HG02610 (cell line): ENCODE results near the gene PARP16.
"Not testable (repeated sequence)": the region's sequence is repeated elsewhere in the genome, so short reads cannot be mapped to it uniquely, and the experiment has no call there.

Experiments
- ATAC-seq: cut with Tn5 transposase; IDR thresholded peaks from one replicate; pipeline ENCODE4 v1.9.1; 2021; ENCODE audit warnings: mild to moderate bottlenecking, moderate library complexity; ENCODE audit not compliant: unreplicated experiment

The PARP16 gene

DNA sequence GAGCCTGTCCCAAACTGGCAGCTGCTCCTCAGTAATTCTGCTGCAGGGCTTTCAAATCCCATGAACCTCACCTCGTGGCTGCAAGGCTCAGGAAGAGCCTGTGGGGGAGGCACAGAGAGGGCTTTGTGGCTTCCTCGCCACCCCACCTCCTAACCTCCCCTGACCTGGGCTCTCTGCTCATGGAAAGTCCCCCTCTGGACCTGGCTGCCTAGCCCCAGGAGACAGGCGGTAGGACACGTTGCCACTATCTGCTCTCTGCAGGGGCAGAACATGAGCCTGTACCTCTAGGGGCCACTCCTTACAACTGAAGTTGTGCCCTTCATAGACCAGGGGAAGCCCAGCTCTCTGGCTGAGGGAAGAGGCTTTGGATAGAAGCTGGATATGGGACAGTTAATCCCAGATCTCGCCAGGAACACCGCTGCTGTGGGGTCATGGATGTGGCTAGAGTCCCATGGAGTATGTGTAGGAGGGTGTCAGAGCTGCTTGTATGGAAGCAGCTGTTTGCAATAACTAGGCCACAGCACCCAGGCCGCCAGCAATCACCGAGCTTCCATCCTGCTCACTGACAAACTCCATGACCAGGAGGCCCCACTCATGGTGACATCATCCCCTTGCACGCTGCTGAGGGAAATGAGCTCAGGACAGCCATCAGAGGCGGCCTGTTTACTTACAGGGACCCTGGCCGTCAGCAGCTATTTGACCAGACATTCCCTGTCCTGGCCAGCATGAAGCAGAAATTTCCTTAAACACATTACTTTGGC, 41.4 kb downstream of the PARP16 start:
- ATAC-seq, result no peak

DNA sequence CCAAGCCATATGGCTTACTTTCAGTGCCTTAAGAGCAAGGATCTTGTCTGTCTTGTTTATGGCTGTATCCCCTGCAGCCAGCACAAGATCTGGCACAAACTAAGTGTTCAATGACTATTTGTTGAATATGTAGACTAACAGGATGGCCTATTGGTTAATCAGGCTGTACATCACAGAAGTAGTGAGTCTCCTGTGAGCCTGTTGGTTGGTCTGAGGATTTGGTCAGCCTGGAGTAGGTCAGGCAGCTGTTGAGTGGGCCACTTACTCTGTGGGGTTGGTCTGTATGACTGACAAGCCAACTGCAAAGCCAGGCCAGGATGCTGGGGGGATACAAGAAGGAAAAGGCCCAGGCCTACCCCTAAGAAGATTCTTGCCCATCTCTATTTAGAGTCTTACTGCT, 42.0 kb downstream of the PARP16 start:
- no peak for ATAC-seq

DNA sequence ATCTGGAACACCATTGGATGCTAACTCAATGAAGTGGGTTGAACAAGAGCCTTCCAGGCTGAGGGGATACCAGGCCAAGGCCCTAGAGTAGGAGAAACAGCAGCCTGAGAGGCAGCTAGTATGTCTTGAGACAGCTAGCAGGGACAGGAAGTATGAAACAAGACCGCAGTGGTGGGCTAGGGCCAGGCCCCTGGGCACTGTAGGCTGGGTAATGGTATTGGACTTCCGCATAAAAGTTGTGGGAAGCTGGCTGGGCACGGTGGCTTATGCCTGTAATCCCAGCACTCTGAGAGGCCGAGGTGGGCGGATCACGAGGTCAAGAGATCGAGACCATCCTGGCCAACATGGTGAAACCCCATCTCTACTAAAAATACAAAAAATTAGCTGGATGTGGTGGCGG, 50.2 kb downstream of the PARP16 start:
- not testable (repeated sequence) for ATAC-seq

DNA sequence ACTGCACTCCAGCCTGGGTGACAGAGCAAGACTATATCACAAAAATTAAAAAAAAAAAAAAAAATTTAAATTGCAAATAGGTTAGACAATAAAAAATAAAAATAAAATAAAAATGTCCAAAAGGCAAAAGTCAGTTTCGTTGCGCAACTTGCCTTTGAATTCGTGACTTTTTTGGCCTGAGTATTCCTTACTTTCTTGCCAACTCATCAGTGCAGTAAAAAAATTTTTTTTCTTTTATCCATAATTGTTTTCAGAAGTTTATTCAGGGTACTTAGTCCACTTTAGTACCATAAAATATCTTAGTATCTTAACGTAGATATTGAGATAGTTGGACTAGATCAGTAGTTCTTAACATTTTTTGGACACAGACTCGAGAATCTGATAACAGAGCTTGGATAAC, 53.0 kb downstream of the PARP16 start:
- no peak for ATAC-seq

DNA sequence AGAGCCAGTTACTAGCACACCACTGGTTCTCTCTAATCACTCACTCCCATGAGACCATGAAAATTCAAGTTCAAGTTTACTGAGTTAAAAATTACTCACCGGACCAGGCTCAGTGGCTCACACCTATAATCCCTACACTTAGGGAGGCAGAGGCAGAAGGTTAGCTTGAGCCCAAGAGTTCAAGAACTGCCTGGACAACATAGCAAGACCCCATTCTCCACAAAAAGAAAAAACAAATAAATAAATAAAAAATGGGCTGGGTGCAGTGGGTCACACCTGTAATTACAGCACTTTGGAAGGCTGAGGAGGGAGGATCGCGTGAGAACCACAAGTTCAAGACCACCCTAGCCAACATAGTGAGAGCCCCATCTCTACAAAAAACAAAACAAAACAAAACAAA, 54.2 kb downstream of the PARP16 start:
- ATAC-seq, result no peak

DNA sequence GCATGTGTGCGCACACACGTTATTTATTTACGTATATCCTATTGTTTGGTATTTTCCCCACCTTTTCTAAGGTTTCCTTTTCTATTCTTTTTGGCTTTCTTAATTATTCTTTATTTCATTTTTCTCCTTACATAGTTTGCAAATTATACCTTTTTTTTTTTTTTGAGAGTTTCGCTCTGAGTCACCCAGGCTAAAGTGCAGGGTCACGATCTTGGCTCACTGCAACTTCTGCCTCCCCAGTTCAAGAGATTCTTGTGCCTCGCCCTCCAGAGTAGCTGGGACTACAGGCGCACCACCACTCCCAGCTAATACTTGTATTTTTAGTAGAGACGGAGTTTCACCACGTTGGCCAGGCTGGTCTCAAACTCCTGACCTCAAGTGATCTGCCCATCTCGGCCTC, 55.4 kb downstream of the PARP16 start:
- no peak for ATAC-seq

DNA sequence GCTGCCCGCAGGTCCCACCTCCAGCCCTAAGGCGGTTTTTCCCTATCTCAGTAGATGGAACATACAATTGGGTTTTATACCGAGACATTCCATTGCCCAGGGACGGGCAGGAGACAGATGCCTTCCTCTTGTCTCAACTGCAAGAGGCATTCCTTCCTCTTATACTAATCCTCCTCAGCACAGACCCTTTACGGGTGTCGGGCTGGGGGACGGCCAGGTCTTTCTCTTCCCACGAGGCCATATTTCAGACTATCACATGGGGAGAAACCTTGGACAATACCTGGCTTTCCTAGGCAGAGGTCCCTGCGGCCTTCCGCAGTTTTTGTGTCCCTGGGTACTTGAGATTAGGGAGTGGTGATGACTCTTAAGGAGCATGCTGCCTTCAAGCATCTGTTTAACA, 59.8 kb downstream of the PARP16 start:
- ATAC-seq, result not testable (repeated sequence)

DNA sequence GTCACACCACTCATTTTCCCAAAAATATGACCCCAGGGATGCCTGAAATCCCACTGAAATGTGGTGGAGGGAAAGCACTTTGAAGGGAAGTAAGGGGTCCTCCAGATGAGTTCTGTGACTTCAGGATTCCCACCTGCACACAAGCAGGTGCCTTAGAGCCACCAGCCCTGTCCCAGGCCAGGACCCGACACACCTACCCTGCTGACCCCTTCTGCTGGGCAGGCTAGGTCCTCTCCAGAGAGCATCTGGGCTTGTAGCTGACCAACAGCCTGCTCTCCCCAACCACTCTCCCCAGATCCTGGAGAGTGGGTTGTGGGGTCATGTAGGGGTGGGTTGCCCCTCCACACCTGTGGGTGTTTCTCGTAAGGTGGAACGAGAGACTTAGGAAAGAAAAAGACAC, 60.5 kb downstream of the PARP16 start:
- ATAC-seq, result no peak

DNA sequence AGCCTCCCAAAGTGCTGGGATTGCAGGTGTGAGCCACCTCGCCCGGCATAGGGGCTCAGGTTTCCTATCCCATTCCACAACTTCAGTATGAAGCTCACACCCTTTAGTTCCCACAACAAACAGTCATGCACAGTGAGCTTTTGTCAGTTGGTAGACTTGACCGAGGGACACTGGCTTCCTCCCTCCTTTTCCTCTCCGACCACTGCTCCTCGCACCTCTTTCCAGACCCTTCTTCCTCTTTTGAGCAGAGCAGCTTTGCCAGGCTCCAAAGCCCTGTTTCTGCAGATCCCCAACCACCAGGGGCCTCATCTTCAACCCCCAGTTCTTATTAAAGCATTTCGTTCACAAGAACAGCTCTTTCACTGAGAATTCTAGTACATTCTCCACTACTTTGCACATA, 62.7 kb downstream of the PARP16 start:
- ATAC-seq, result no peak

DNA sequence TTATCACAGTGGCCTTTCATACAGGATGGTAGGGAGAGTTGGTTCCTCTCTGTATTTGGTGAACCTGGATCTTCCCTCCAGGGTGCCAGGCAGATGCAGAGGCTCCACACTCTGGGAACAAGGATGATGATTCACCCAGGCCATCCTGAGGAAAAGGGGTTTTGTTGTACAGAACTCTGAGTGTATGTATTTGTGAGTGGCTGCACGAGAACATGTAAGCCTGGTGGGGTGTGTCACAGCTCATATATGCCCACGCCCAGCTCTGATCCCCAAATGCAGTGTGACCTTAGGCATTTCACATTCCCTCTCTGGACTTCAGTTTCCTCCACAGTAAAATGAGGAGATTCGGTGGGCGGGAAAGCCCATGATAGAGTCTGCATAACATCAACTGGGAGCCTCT, 63.8 kb downstream of the PARP16 start:
- no peak for ATAC-seq

DNA sequence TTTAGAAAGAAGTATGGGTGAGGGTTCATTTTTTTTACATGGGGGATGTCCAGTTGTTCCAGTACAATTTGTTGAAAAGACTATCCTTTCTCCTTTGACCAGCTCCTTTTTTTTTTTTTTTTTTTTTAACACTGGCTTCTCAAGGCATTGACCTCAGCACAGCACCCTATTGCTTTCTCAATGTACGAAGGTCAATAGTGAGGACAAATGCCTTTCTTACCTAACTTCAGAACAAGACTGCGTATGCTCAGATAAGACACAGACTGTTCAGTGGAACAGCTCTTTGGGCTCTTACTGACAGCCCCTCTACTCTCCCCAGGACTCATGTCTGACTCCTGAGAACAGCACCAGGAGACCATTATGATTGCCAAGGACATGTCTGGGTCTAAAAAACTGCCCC, 65.0 kb downstream of the PARP16 start:
- no peak for ATAC-seq

DNA sequence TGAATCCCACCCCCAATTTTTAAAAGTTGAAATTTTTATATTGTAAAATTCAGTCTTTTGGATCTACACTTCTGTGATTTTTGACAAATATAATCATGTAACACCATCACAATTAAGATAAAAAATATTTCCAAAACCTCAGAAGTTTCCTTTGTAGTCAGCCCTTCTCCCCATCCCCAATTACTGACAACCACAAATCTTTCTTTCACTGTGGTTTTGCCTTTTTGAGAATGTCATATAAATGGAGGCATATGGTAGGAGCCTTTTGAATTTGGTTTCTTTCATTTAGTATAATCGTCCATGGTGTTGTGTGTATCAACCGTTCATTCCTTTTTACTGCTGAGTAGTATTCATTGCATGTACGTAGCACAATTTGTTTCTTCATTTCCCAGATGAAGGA, 67.5 kb downstream of the PARP16 start:
- ATAC-seq, result no peak

DNA sequence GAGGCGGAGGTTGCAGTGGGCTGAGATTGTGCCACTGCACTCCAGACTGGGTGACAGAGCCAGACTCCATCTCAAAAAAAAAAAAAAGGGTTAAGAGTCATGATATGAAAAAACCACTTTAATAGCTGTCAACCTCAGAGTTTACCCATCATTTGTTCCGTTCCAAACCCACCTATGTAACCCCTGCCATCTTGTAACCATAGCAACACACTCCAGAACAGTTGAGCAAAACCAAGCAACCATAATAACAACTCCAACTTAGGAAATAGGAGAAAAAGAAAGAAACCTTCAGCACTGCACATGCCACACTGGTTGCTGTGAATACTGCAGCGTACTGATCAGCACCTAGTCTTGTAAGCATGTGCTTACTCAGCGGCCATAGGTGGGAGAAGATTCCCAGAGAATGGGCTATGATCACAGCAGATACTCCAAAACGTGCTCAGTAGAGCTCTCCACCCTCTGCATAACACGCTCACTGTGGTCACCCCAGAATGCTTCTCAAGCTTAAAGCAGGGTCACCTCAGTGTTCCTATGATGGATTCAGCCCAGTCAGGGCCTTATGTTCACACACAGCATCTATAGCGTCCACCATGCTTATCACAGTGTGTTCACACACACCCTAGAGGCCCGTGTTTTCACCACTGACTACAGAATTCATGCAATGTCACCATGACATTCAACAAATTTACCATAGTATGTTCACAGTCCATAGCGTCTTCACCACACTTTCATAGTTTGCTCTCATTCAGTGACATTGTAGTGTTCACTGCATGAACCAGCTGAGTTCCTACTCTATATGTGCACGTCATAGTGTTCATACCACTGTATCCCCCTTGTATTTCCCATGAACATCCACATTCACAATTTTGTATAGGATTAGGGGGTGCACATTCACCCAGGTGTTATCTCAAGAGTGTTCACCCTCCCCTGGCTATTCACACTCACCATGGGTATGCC, 68.9 kb downstream of the PARP16 start:
- ATAC-seq, result no peak

DNA sequence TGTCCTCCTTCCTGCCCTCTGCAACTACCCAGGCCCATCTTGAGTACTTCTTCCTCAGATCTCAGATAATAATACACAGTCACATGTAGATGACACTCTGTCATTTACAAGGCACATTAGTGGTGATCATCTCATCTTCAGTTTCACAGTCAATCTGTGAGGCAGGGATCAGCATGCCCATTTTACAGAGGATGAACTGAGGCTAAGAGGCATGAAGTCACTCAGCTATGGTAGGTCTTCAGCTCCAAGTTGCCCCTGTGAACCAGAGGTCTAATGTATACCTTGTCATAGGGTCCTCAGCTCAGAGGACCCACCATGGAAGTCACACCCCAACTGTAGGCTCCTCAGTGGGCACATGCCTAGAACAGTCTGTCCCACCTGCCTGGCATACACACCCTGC, 71.2 kb downstream of the PARP16 start:
- ATAC-seq, result no peak

DNA sequence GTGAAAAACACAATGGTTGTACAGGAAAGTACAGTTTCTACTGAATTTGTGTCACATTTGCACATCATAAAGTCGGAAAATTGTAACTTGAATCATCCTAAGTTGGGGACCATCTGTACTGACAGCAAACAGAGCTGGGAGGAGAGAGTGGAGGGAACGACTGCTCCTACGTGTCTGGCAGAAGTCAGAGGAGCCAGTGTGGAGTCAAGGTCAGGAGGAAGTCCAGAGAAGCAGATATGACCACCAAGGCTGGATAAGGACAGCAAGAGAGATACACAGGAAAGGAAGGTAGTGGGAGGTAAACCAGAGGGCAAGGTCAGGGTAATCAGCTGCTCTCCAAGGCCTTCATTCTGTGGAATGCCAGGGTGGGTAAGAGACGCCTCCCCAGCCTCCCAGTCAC, 72.7 kb downstream of the PARP16 start:
- ATAC-seq, result no peak

DNA sequence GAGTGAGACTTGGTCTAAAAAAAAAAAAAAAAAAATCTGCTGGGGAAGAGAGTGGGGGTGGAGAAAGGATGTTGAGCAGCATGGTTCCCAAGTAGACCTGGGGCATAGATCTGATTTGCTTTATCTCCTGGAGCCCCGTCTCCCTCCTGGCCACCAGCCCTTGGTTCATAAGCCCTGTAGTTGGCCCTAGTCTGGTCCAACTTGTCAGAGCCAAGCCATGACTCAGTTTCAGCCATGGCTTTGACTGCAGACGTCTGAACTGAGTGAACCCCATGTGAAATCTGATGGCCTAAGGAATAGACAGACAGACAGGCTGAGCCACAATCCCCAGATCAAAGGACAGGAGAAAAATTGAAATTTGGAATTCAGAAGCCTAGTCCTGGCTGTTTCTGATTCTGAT, 73.4 kb downstream of the PARP16 start:
- ATAC-seq, result no peak

DNA sequence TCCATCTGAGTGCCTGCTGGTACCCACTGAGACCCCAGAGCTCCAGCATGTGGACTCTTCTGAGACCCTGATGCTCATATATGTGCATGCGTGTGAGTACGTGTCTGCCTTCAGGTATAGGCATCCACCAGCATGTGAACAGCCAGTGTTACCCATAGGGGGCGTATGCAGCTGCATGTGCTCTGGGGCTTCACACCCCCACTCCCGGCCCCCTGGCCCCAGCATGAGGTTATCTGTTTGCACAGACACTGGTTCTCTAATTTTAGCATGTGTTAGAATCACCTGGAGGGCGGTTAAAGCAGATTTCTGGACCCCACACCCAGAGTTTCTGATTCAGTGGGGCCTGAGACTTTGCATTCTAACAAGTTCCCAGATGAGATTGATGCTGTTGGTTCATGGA, 74.6 kb downstream of the PARP16 start:
- ATAC-seq, result no peak

DNA sequence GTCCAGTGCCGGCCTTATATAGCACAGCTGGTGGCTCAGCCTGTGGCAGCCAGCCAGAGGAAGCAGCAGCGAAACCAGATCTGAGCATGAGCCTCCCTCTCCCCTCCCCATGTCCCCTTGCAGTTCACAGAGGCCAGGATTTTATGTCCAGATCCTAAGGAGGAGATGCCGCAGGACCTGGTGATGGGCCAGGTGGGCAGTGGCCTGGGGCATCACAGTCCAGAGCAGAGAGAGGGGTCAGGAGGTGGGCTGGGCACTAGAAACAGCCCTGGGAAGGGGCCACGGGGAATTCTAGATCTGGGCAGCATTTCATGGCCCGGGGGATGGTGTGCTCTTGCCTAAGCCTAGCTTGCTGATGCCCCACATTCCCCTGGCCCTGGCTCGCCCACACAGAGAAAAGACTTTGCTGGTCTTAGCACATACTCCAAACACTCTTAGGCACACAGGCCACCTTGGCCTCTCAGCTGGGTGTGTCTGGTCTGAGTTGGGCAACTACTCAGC, 75.2 kb downstream of the PARP16 start:
- ATAC-seq, result no peak

DNA sequence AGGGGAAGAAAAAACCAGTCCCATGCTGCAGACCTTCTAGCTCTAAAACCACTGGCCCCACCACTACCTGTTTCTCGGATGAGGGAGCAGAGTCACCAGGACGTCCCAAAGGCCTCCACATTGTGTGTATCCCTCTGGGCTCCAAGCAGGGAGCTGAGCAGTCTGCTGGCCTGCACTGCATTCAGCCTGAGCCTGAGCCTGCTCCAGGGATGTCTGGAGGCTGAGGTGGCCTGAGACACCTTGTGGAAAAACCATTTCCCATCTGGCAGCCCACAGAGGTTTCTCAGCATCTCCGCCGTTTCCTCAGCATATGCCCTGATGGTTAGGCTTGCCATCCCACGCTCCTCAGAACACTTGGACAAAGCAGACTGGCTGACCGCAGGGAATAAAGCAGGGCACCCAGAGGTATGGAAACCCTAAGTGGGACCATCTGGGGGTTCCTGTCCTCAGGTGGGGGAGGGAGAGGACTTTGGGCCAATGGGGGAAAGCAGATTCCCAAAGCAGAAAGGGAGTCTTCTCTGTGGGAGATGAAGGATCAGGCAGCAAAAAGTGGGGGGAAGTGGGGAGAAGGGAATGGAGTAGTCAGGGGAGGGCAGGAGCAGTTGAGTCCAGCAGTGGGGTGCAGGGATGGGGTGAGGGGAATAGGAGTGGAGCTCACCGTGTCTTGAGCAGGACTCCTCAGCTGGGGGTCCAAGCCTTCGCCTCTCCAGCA, 75.8 kb downstream of the PARP16 start, which contains the start of gene CILP:
CILP (minus strand) TSS at position 704 of the 712 bp plus-strand sequence. CDS start 1,718 bp downstream, outside the sequence.
- ATAC-seq, result no peak

DNA sequence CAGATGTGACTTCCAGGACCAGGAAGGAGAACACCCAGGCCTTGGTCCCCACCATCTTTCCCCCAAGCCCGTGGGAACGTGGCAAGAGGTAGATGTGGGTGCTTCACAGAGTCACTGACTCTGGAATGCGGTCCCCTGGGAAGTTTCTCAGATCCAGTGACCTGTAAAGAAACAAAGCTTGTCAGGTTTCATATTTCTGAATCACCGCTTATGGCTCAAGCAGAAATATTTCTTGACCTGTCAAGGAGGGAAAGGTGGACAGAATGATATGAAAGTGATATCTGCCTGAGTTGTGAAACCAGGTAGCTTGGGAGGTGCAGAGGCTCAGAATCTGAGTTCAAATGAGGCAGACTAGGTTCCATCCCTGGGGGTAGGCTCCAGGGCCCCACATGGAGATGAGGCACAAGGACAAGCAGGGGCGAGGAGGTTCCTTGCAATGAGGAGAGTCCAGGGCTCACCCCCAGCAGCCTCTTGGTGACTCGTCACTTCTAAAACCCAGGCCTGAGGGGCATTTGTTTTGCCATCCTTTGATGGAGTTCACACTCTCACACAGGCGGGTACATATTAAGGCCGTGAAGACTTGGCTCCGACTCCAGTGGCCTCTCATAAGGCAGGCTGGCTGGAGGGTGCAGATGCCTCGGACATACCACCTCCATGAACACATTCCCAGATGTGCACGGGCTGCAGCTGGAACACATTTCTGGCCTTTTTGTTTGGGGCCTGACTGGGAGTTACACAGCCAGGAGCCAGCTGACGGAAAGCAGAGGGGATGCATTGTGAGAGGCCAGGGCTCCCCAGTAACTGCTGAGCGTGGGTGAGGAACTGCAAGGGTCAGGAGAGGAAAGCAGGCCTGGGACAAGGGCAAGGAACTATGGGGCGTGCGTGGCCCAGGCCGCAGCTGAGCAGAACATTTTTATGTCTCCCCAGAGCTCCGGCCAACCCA, 76.7 kb downstream of the PARP16 start:
- no peak for ATAC-seq
